Hepatocyte (in vitro differentiated cells): ENCODE measurements around the gene EFNA2. TPM values are rescaled to one million over a fixed set of nuclear protein-coding genes. Genes with fewer than 3 reads are reported as not detected.

Experiments used
- DNase-seq: peaks from one replicate; pipeline ENCODE4 v3.0.0-alpha.2; 2016; ENCODE audit warnings: low spot score
- H2AFZ ChIP-seq: fragments of 200-600 bp; sonication (generic); 2 replicates; pipeline ENCODE4 v1.6.0; 2016; ENCODE audit warnings: antibody characterized with exemption, mild to moderate bottlenecking
- H3K27ac ChIP-seq: fragments of 200-600 bp; sonication (generic); 2 replicates; pipeline ENCODE4 v1.5.1; 2016; ENCODE audit warnings: mild to moderate bottlenecking
- H3K27me3 ChIP-seq: fragments of 200-600 bp; sonication (generic); 2 replicates; pipeline ENCODE4 v1.6.1; 2016
- H3K36me3 ChIP-seq: fragments of 200-600 bp; sonication (generic); replicated peaks from 2 replicates; pipeline ENCODE4 v1.5.1; 2016; ENCODE audit warnings: low read depth; ENCODE audit not compliant: insufficient read depth
- H3K4me1 ChIP-seq: fragments of 200-600 bp; sonication (generic); 2 replicates; pipeline ENCODE4 v1.5.1; 2016; ENCODE audit warnings: mild to moderate bottlenecking, moderate library complexity; ENCODE audit not compliant: insufficient read depth
- H3K4me2 ChIP-seq: fragments of 200-600 bp; sonication (generic); 2 replicates; pipeline ENCODE4 v1.6.0; 2016
- H3K4me3 ChIP-seq: fragments of 200-600 bp; sonication (generic); 2 replicates; pipeline ENCODE4 v1.5.1; 2016; ENCODE audit warnings: mild to moderate bottlenecking
- H3K79me2 ChIP-seq: fragments of 200-600 bp; sonication (generic); 2 replicates; pipeline ENCODE4 v1.6.0; 2017; ENCODE audit warnings: mild to moderate bottlenecking
- H3K9me2 ChIP-seq: fragments of 200-600 bp; sonication (generic); replicated peaks from 2 replicates; pipeline ENCODE4 v1.6.0; 2017; ENCODE audit warnings: mild to moderate bottlenecking; ENCODE audit not compliant: insufficient read depth
- H3K9me3 ChIP-seq: fragments of 200-600 bp; sonication (generic); 2 replicates; pipeline ENCODE4 v1.5.1; 2016; ENCODE audit warnings: low read depth, mild to moderate bottlenecking
- H4K20me1 ChIP-seq: fragments of 200-600 bp; sonication (generic); 2 replicates; pipeline ENCODE4 v1.6.0; 2016; ENCODE audit warnings: mild to moderate bottlenecking; ENCODE audit not compliant: insufficient read depth, poor library complexity, severe bottlenecking
- CTCF ChIP-seq: fragments of 200-600 bp; sonication (generic); IDR thresholded peaks from 2 replicates; pipeline ENCODE4 v1.5.1; 2016; ENCODE audit warnings: antibody characterized with exemption, mild to moderate bottlenecking; ENCODE audit not compliant: poor library complexity
- EZH2 ChIP-seq: fragments of 200-600 bp; sonication (generic); IDR thresholded peaks from 2 replicates; pipeline ENCODE4 v1.6.1; 2016; ENCODE audit warnings: antibody characterized with exemption, mild to moderate bottlenecking, borderline replicate concordance
- EZH2phosphoT487 ChIP-seq: fragments of 200-600 bp; sonication (generic); IDR thresholded peaks from one replicate; pipeline ENCODE4 v1.6.1; 2018; ENCODE audit warnings: antibody characterized with exemption, mild to moderate bottlenecking, low read depth, moderate library complexity; ENCODE audit not compliant: unreplicated experiment, severe bottlenecking
- WGBS: methylation state at CpG from one replicate; pipeline ENCODE4 v1.1.6; 2016; ENCODE audit warnings: low lambda C conversion rate; ENCODE audit errors: missing lambda C conversion rate; 5-methylcytosine and 5-hydroxymethylcytosine counted together
- polyA plus RNA-seq: library from polyadenylated mRNA; unstranded; fragments of >200 nt; fragmentation: Nextera tagmentation; extraction: Ambion mirVana; gene quantifications from 2 replicates; pipeline ENCODE4 v1.2.1, GENCODE V29; 2016
- total RNA-seq: library from RNA; depleted of rRNA; stranded (reverse); fragments of >200 nt; gene quantifications from 2 replicates; pipeline ENCODE4 v1.2.3, GENCODE V29; 2014

EFNA2 gene
- total and polyA plus RNA-seq, 2 experiments from 2014 or later = 1.3 to 14.2 TPM

GRCh38 chr19:1349211-1349610 lies 63.5 kb downstream of the EFNA2 start:
- Histone ChIP-seq H3K4me1 (peaks cover 4% of the 10 kb centered on the region), H3K9me3 (no peaks in the 10 kb centered on the region), H3K36me3 (no peaks in the 10 kb centered on the region), H4K20me1 (no peaks in the 10 kb centered on the region), H3K27me3 (no peaks in the 10 kb centered on the region), H3K79me2 (no peaks in the 10 kb centered on the region), H2AFZ (no peak overlapping the region), H3K4me2 (no peak overlapping the region), H3K9me2 (no peaks in the 10 kb centered on the region), H3K4me3 (no peak overlapping the region), H3K27ac (no peak overlapping the region)
- TF ChIP-seq EZH2 (no peak), EZH2phosphoT487 (no peak), CTCF (no peak)
- DNase-seq = no peak
- WGBS = 94% methylated on average over 18 of the region's 18 CpGs

GRCh38 chr19:1350867-1351266 lies 65.2 kb downstream of the EFNA2 start:
- Histone ChIP-seq H3K4me3 (no peak overlapping the region), H3K27ac (no peak overlapping the region), H3K9me2 (no peaks in the 10 kb centered on the region), H3K27me3 (no peaks in the 10 kb centered on the region), H2AFZ (no peak overlapping the region), H3K4me1 (peaks cover 9% of the 10 kb centered on the region), H3K79me2 (peaks cover 8% of the 10 kb centered on the region), H3K4me2 (no peak overlapping the region), H3K36me3 (no peaks in the 10 kb centered on the region), H4K20me1 (peaks cover under 1% of the 10 kb centered on the region), H3K9me3 (no peaks in the 10 kb centered on the region)
- TF ChIP-seq CTCF = no peak
- no peak for TF ChIP-seq EZH2
- no peak for TF ChIP-seq EZH2phosphoT487
- no peak for DNase-seq
- 47% methylated on average over 5 of the region's 5 CpGs for WGBS

Other genes with a start within 250 kb of the EFNA2 start
- gene ABCA7, start 245.8 kb upstream of the EFNA2 start, total RNA-seq = 8.2 and 17.8 TPM in 2 replicates
- gene ABCA7, start 245.8 kb upstream of the EFNA2 start, polyA plus RNA-seq = 26.8 and 38.1 TPM in 2 replicates
- gene ARHGAP45, start 218.7 kb upstream of the EFNA2 start, total RNA-seq = 11.0 and 12.9 TPM in 2 replicates
- gene ARHGAP45, start 218.7 kb upstream of the EFNA2 start, polyA plus RNA-seq = 16.0 and 18.3 TPM in 2 replicates
- 126 and 170 TPM in 2 replicates for gene POLR2E, start 190.5 kb upstream of the EFNA2 start, total RNA-seq
- gene POLR2E, start 190.5 kb upstream of the EFNA2 start, polyA plus RNA-seq = 326 and 328 TPM in 2 replicates
- gene GPX4, start 181.9 kb upstream of the EFNA2 start, total RNA-seq = 524 and 539 TPM in 2 replicates
- 729 and 735 TPM in 2 replicates for gene GPX4, start 181.9 kb upstream of the EFNA2 start, polyA plus RNA-seq
- gene SBNO2, start 111.6 kb upstream of the EFNA2 start, total RNA-seq = 15.2 and 15.6 TPM in 2 replicates
- 12.7 and 16.2 TPM in 2 replicates for gene SBNO2, start 111.6 kb upstream of the EFNA2 start, polyA plus RNA-seq
- gene STK11, start 80.1 kb upstream of the EFNA2 start, total RNA-seq = 48.9 and 53.3 TPM in 2 replicates
- gene STK11, start 80.1 kb upstream of the EFNA2 start, polyA plus RNA-seq = 73.8 and 76.6 TPM in 2 replicates
- gene CBARP, start 47.9 kb upstream of the EFNA2 start, total RNA-seq = 1.1 and 4.2 TPM in 2 replicates
- gene CBARP, start 47.9 kb upstream of the EFNA2 start, polyA plus RNA-seq = 7.1 and 10.7 TPM in 2 replicates
- 54.0 and 64.1 TPM in 2 replicates for gene ATP5F1D, start 44.1 kb upstream of the EFNA2 start, total RNA-seq
- 291 and 297 TPM in 2 replicates for gene ATP5F1D, start 44.1 kb upstream of the EFNA2 start, polyA plus RNA-seq
- 28.7 and 30.1 TPM in 2 replicates for gene MIDN, start 37.3 kb upstream of the EFNA2 start, total RNA-seq
- 94.6 and 98.4 TPM in 2 replicates for gene MIDN, start 37.3 kb upstream of the EFNA2 start, polyA plus RNA-seq
- gene CIRBP, start 16.5 kb upstream of the EFNA2 start, total RNA-seq = 212 and 361 TPM in 2 replicates
- gene CIRBP, start 16.5 kb upstream of the EFNA2 start, polyA plus RNA-seq = 202 and 261 TPM in 2 replicates
- gene FAM174C, start 10.3 kb upstream of the EFNA2 start, total RNA-seq = 25.5 TPM in 2 replicates
- 79.9 and 89.5 TPM in 2 replicates for gene FAM174C, start 10.3 kb upstream of the EFNA2 start, polyA plus RNA-seq
- 81.6 and 130 TPM in 2 replicates for gene NDUFS7, start 98.0 kb downstream of the EFNA2 start, total RNA-seq
- 270 and 276 TPM in 2 replicates for gene NDUFS7, start 98.0 kb downstream of the EFNA2 start, polyA plus RNA-seq
- 121 and 122 TPM in 2 replicates for gene GAMT, start 115.7 kb downstream of the EFNA2 start, total RNA-seq
- gene GAMT, start 115.7 kb downstream of the EFNA2 start, polyA plus RNA-seq = 148 and 170 TPM in 2 replicates
- 42.4 and 46.8 TPM in 2 replicates for gene DAZAP1, start 121.7 kb downstream of the EFNA2 start, total RNA-seq
- gene DAZAP1, start 121.7 kb downstream of the EFNA2 start, polyA plus RNA-seq = 35.8 and 37.9 TPM in 2 replicates
- gene RPS15, start 152.5 kb downstream of the EFNA2 start, total RNA-seq = 1,556 and 1,885 TPM in 2 replicates
- gene RPS15, start 152.5 kb downstream of the EFNA2 start, polyA plus RNA-seq = 938 and 950 TPM in 2 replicates
- 0.24 and 1.2 TPM in 2 replicates for gene APC2, start 164.2 kb downstream of the EFNA2 start, total RNA-seq
- 0.36 and 0.40 TPM in 2 replicates for gene APC2, start 164.2 kb downstream of the EFNA2 start, polyA plus RNA-seq
- 36.3 and 36.4 TPM in 2 replicates for gene C19orf25, start 193.3 kb downstream of the EFNA2 start, total RNA-seq
- gene C19orf25, start 193.3 kb downstream of the EFNA2 start, polyA plus RNA-seq = 43.6 and 65.0 TPM in 2 replicates
- 2.8 and 7.7 TPM in 2 replicates for gene PCSK4, start 204.5 kb downstream of the EFNA2 start, total RNA-seq
- 9.6 and 16.2 TPM in 2 replicates for gene PCSK4, start 204.5 kb downstream of the EFNA2 start, polyA plus RNA-seq
- 80.8 and 88.9 TPM in 2 replicates for gene REEP6, start 205.3 kb downstream of the EFNA2 start, total RNA-seq
- 179 and 218 TPM in 2 replicates for gene REEP6, start 205.3 kb downstream of the EFNA2 start, polyA plus RNA-seq
- gene ADAMTSL5, start 227.1 kb downstream of the EFNA2 start, total RNA-seq = 8.3 and 11.2 TPM in 2 replicates
- 33.6 and 45.5 TPM in 2 replicates for gene ADAMTSL5, start 227.1 kb downstream of the EFNA2 start, polyA plus RNA-seq
- gene PLK5, start 238.2 kb downstream of the EFNA2 start, total RNA-seq = not detected in 2 replicates
- gene PLK5, start 238.2 kb downstream of the EFNA2 start, polyA plus RNA-seq = 0.12 and 0.53 TPM in 2 replicates